GM19043 (cell line): ENCODE measurements around the gene SDC3.
"Not testable (repeated sequence)": the region's sequence is repeated elsewhere in the genome, so short reads cannot be mapped to it uniquely, and the experiment has no call there.

Experiments
- ATAC-seq: cut with Tn5 transposase; IDR thresholded peaks from one replicate; pipeline ENCODE4 v1.9.1; 2021; ENCODE audit warnings: low read depth; ENCODE audit not compliant: unreplicated experiment

SDC3 gene

GRCh38 chr1:30908696-30909364 lies at the start of gene SDC3:
TSS of gene SDC3 (minus strand) at chr1:30908758. CDS start at chr1:30908586, 172 bp downstream.
- ATAC-seq = no peak

GRCh38 chr1:30957560-30958222 lies 49.1 kb upstream of the SDC3 start:
- no peak for ATAC-seq

GRCh38 chr1:30955448-30956015 lies 47.0 kb upstream of the SDC3 start:
- no peak for ATAC-seq

- no peak for ATAC-seq
These were observed 45.1 kb upstream of the SDC3 start for GRCh38 chr1:30953685-30954084.

GRCh38 chr1:30952098-30952497 lies 43.5 kb upstream of the SDC3 start:
- ATAC-seq = no peak

GRCh38 chr1:30950700-30951099 lies 42.1 kb upstream of the SDC3 start:
- no peak for ATAC-seq

- ATAC-seq = no peak
These were observed 41.5 kb upstream of the SDC3 start for GRCh38 chr1:30950053-30950452.

GRCh38 chr1:30949487-30949838 lies 40.9 kb upstream of the SDC3 start:
- ATAC-seq = not testable (repeated sequence)

- ATAC-seq = not testable (repeated sequence)
These were observed 40.4 kb upstream of the SDC3 start for GRCh38 chr1:30948813-30949486.

GRCh38 chr1:30948278-30948677 lies 39.7 kb upstream of the SDC3 start:
- ATAC-seq = no peak

- no peak for ATAC-seq
These were observed 38.7 kb upstream of the SDC3 start for GRCh38 chr1:30947212-30947611.

- ATAC-seq = no peak
These were observed 33.9 kb upstream of the SDC3 start for GRCh38 chr1:30942326-30942963.

- ATAC-seq = no peak
These were observed 32.0 kb upstream of the SDC3 start for GRCh38 chr1:30940541-30940940.

GRCh38 chr1:30936541-30937171 lies 28.1 kb upstream of the SDC3 start:
- ATAC-seq = no peak

- not testable (repeated sequence) for ATAC-seq
These were observed 27.2 kb upstream of the SDC3 start for GRCh38 chr1:30935758-30936157.

GRCh38 chr1:30934613-30935012 lies 26.1 kb upstream of the SDC3 start:
- no peak for ATAC-seq

GRCh38 chr1:30933874-30934252 lies 25.3 kb upstream of the SDC3 start:
- no peak for ATAC-seq

GRCh38 chr1:30930631-30931173 lies 22.1 kb upstream of the SDC3 start:
- ATAC-seq = no peak

GRCh38 chr1:30929944-30930525 lies 21.5 kb upstream of the SDC3 start:
- ATAC-seq = no peak
